K562 (cell line): ENCODE data around the gene MCM7. TPM values are rescaled to one million over a fixed set of nuclear protein-coding genes. Genes with fewer than 3 reads are reported as not detected.
A peak's percentile ranks its signal among the peaks of the same experiment; 100 is the strongest.

Experiments used
- ASH1L ChIP-seq: fragments of 450-650 bp; IDR thresholded peaks from 2 replicates; pipeline ENCODE4 v1.6.1; 2018; ENCODE audit warnings: borderline replicate concordance, mild to moderate bottlenecking, low read depth; ENCODE audit not compliant: partially characterized antibody
- CHCHD3 ChIP-seq: fragments of 250-450 bp; sonication (Bioruptor Pico); IDR thresholded peaks from 2 replicates; pipeline ENCODE4 v2.1.2; 2022; ENCODE audit warnings: mild to moderate bottlenecking
- E2F3 ChIP-seq: fragments of 250-450 bp; sonication (Bioruptor Pico); IDR thresholded peaks from 2 replicates; pipeline ENCODE4 v1.4.0; 2020; ENCODE audit warnings: mild to moderate bottlenecking
- FOXJ2 ChIP-seq: fragments of 200-800 bp; sonication (Bioruptor generic); IDR thresholded peaks from 2 replicates; pipeline ENCODE4 v1.6.1; 2016; ENCODE audit warnings: missing genetic modification characterization, missing compliant biosample characterization
- LARP7 ChIP-seq: fragments of 450-650 bp; IDR thresholded peaks from 2 replicates; pipeline ENCODE4 v1.6.1; 2016
- MAZ ChIP-seq, 2 experiments: fragments of 450-650 bp in 1 of 2; sonication (generic) in 1 of 2; formaldehyde crosslinking; IDR thresholded peaks in 1 of 2; conservative IDR thresholded peaks in 1 of 2; 2 replicates each; pipeline versions ENCODE4 v1.4.0 to v1.5.0; 2020; ENCODE audit warnings: mild to moderate bottlenecking in 1 of 2, missing genetic modification reagents in 1 of 2
- MTA3 ChIP-seq: fragments of 450-650 bp; formaldehyde crosslinking; IDR thresholded peaks from 2 replicates; pipeline ENCODE4 v1.6.1; 2017; ENCODE audit warnings: mild to moderate bottlenecking, borderline replicate concordance
- NBN ChIP-seq: fragments of 450-650 bp; IDR thresholded peaks from 2 replicates; pipeline ENCODE4 v1.6.1; 2016; ENCODE audit warnings: low read depth, mild to moderate bottlenecking
- PHF21A ChIP-seq: fragments of 450-650 bp; IDR thresholded peaks from 2 replicates; pipeline ENCODE4 v1.6.1; 2017; ENCODE audit warnings: low read depth, borderline replicate concordance
- SAP30 ChIP-seq: fragments of 200-600 bp; sonication (generic); IDR thresholded peaks from 2 replicates; pipeline ENCODE4 v1.6.1; 2012; ENCODE audit warnings: borderline replicate concordance, low read depth, mild to moderate bottlenecking, moderate library complexity, low read length, control low read depth, inconsistent platforms; ENCODE audit not compliant: insufficient read depth, poor library complexity, severe bottlenecking
- SIN3A ChIP-seq, 2 experiments: fragments of 150-350 bp in 1 of 2; IDR thresholded peaks; 2 replicates each; pipeline ENCODE4 v1.6.1; 2011 to 2016; ENCODE audit warnings: borderline replicate concordance in 2 of 2, low read depth in 2 of 2, low read length in 2 of 2, mild to moderate bottlenecking in 2 of 2, moderate library complexity in 2 of 2; ENCODE audit not compliant: control insufficient read depth in 1 of 2
- SP1 ChIP-seq: sonication (generic); formaldehyde crosslinking; IDR thresholded peaks from 2 replicates; pipeline ENCODE4 v1.8.1; 2022; ENCODE audit warnings: mild to moderate bottlenecking, missing genetic modification reagents
- TAF1 ChIP-seq: IDR thresholded peaks from 2 replicates; pipeline ENCODE4 v1.6.1; 2011; ENCODE audit warnings: mild to moderate bottlenecking, low read length, moderate library complexity; ENCODE audit not compliant: insufficient read depth, control insufficient read depth, severe bottlenecking; ENCODE audit errors: extremely low read depth
- TCFL5 ChIP-seq: fragments of 250-450 bp; sonication (Bioruptor Pico); conservative IDR thresholded peaks from 2 replicates; pipeline ENCODE4 v1.6.1; 2021; ENCODE audit warnings: mild to moderate bottlenecking, moderate library complexity, matching md5 sums
- ZNF445 ChIP-seq: fragments of 250-450 bp; sonication (Bioruptor Pico); IDR thresholded peaks from 2 replicates; pipeline ENCODE4 v1.4.0; 2020; ENCODE audit warnings: low read depth, mild to moderate bottlenecking, moderate library complexity
- polyA plus RNA-seq, 8 experiments: library from polyadenylated mRNA; depleted of rRNA in 4 of 8; stranded (reverse) in 5 of 8; unstranded in 3 of 8; fragments of >200 nt; fragmentation: Nextera tagmentation in 2 of 8; fragmentation: Illumina TruSeq in 1 of 8; extraction: Ambion mirVana in 2 of 8; extraction: Trizol in 1 of 8; gene quantifications; 2 replicates each; pipeline versions ENCODE4 v1.2.1 to v1.2.3, GENCODE V29; 2011 to 2014; ENCODE audit warnings: inconsistent platforms in 1 of 8, missing spikeins in 1 of 8
- total RNA-seq, 7 experiments: library from RNA; depleted of rRNA in 6 of 7; stranded (reverse); fragments of >200 nt in 6 of 7; fragmentation: Illumina TruSeq in 2 of 7; extraction: Trizol in 2 of 7; gene quantifications; 2 replicates each; pipeline versions ENCODE4 v1.2.1 to v1.2.3, GENCODE V29; 2011 to 2021; ENCODE audit warnings: low replicate concordance in 1 of 7
- TF ChIP-seq, protein P1 (sequence below): sonication (generic); formaldehyde crosslinking; IDR thresholded peaks from 2 replicates; pipeline ENCODE4 v1.4.0; 2020; ENCODE audit warnings: mild to moderate bottlenecking, missing genetic modification reagents
- TF ChIP-seq, protein P2 (sequence below): sonication (generic); formaldehyde crosslinking; IDR thresholded peaks from 2 replicates; pipeline ENCODE4 v1.8.1; 2023; ENCODE audit warnings: mild to moderate bottlenecking, missing genetic modification reagents
- TF ChIP-seq, protein P3 (sequence below): fragments of 450-650 bp; IDR thresholded peaks from 2 replicates; pipeline ENCODE4 v1.6.1; 2016; ENCODE audit warnings: antibody characterized with exemption
- TF ChIP-seq, protein P4 (sequence below): fragments of 450-650 bp; formaldehyde crosslinking; IDR thresholded peaks from 2 replicates; pipeline ENCODE4 v1.4.0; 2020; ENCODE audit warnings: mild to moderate bottlenecking, moderate library complexity

MCM7 gene
- total and polyA plus RNA-seq, 9 of the 15 experiments (the other 6 are each of a cell fraction or from before 2014, with no cell fraction given) = 329 to 856 (median 437) TPM

DNA sequence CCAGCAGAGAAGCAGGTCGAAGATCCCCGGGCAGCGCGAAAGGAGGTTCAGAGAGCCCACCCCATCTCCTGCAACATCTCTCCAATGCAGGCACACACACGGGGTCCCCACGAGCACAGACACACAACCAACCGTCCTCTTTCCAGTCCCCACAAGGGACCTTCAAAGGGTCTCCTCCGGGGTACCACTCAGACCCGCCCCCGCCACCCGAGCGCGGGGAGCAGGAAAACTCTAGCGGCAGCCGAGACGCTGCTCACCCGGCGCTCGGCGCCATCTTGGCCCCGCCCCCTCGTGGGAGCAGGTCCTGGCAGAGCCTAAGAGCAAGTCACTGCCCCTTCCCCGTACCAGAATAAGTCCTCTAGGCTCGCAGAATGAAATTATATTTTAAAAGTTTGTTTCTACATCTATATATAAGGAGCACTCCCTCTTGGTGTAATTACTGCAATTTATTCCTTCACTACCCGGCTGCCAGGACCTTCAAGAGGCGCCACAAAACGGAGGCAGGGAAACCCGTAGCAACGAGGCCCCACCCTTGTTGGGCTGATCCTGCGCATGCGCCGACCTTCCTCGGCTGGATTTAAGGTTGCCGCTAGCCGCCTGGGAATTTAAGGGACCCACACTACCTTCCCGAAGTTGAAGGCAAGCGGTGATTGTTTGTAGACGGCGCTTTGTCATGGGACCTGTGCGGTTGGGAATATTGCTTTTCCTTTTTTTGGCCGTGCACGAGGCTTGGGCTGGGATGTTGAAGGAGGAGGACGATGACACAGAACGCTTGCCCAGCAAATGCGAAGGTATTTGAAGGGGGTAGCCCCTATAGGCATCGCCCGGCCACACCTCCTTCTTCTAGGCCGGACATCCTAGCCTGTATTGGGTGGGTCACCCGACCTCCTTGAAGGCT is 18.1 kb upstream of the MCM7 start, which contains the start of the genes CNPY4 and TAF6 (continued):
- TF ChIP-seq, protein P1, sequence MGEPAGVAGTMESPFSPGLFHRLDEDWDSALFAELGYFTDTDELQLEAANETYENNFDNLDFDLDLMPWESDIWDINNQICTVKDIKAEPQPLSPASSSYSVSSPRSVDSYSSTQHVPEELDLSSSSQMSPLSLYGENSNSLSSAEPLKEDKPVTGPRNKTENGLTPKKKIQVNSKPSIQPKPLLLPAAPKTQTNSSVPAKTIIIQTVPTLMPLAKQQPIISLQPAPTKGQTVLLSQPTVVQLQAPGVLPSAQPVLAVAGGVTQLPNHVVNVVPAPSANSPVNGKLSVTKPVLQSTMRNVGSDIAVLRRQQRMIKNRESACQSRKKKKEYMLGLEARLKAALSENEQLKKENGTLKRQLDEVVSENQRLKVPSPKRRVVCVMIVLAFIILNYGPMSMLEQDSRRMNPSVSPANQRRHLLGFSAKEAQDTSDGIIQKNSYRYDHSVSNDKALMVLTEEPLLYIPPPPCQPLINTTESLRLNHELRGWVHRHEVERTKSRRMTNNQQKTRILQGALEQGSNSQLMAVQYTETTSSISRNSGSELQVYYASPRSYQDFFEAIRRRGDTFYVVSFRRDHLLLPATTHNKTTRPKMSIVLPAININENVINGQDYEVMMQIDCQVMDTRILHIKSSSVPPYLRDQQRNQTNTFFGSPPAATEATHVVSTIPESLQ = no peak
- peak; percentile 80 to 91; a peak in 2 of 4 replicates for TF ChIP-seq SIN3A (IDR thresholded peaks at IDR 0.05; ENCODE audit: borderline replicate concordance in 2 of 2, control insufficient read depth in 1 of 2, low read depth in 2 of 2, low read length in 2 of 2)
- peak; percentile 99 for TF ChIP-seq MTA3
- peak; percentile 88 for TF ChIP-seq SAP30
- TF ChIP-seq ASH1L = peak; percentile 67
- TF ChIP-seq ZNF445 = peak; percentile 67; the same call in 1 of the 2 replicates
- TF ChIP-seq LARP7 = no peak; the same call in 1 of the 2 replicates
- TF ChIP-seq PHF21A = peak; percentile 99
- TF ChIP-seq, protein P2, sequence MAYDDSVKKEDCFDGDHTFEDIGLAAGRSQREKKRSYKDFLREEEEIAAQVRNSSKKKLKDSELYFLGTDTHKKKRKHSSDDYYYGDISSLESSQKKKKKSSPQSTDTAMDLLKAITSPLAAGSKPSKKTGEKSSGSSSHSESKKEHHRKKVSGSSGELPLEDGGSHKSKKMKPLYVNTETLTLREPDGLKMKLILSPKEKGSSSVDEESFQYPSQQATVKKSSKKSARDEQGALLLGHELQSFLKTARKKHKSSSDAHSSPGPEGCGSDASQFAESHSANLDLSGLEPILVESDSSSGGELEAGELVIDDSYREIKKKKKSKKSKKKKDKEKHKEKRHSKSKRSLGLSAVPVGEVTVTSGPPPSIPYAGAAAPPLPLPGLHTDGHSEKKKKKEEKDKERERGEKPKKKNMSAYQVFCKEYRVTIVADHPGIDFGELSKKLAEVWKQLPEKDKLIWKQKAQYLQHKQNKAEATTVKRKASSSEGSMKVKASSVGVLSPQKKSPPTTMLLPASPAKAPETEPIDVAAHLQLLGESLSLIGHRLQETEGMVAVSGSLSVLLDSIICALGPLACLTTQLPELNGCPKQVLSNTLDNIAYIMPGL (CRISPR knock-in tag) = peak; percentile 72; the same call in 1 of the 2 replicates
- TF ChIP-seq FOXJ2 (tag) = peak; percentile 91
- TF ChIP-seq NBN = peak; percentile 60
- 0 out of 2 replicates have a peak, but pooled peaks have one; percentile 26 for TF ChIP-seq E2F3 (CRISPR knock-in tag)
- TF ChIP-seq SP1 = peak; percentile 97
- TF ChIP-seq TCFL5 (CRISPR knock-in tag) = 0 out of 2 replicates have a peak, but pooled peaks have one; percentile 12
- TF ChIP-seq, protein P3, sequence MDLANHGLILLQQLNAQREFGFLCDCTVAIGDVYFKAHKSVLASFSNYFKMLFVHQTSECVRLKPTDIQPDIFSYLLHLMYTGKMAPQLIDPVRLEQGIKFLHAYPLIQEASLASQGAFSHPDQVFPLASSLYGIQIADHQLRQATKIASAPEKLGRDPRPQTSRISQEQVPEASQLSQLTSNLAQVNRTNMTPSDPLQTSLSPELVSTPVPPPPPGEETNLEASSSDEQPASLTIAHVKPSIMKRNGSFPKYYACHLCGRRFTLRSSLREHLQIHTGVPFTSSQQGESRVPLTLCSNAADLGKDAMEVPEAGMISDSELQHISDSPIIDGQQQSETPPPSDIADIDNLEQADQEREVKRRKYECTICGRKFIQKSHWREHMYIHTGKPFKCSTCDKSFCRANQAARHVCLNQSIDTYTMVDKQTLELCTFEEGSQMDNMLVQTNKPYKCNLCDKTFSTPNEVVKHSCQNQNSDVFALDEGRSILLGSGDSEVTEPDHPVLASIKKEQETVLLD = peak; percentile 99
- TF ChIP-seq CHCHD3 (CRISPR knock-in tag) = 0 out of 2 replicates have a peak, but pooled peaks have one; percentile 56
- peak; percentile 97 to 99 for TF ChIP-seq MAZ (CRISPR knock-in tag; conservative IDR thresholded peaks at IDR 0.05 in 1 of 2, IDR thresholded peaks at IDR 0.05 in 1 of 2)
- peak; percentile 100 for TF ChIP-seq TAF1
- TF ChIP-seq, protein P4, sequence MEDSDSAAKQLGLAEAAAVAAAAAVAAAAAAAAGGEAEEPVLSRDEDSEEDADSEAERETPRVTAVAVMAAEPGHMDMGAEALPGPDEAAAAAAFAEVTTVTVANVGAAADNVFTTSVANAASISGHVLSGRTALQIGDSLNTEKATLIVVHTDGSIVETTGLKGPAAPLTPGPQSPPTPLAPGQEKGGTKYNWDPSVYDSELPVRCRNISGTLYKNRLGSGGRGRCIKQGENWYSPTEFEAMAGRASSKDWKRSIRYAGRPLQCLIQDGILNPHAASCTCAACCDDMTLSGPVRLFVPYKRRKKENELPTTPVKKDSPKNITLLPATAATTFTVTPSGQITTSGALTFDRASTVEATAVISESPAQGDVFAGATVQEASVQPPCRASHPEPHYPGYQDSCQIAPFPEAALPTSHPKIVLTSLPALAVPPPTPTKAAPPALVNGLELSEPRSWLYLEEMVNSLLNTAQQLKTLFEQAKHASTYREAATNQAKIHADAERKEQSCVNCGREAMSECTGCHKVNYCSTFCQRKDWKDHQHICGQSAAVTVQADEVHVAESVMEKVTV = peak; percentile 27; the same call in 1 of the 2 replicates
